H1 (cell line): ENCODE data around the gene KIAA0930.

Experiments
- BRCA1 ChIP-seq: IDR thresholded peaks from 2 replicates; pipeline ENCODE4 v1.6.1; 2012; ENCODE audit warnings: low read depth, low read length, improper control_type of control experiment
- CBX5 ChIP-seq: fragments of 300-800, 300-1000 bp; sonication (generic); IDR thresholded peaks from 2 replicates; pipeline ENCODE4 v1.7.1; 2016; ENCODE audit warnings: antibody characterized with exemption, low read length, low read depth
- EGR1 ChIP-seq: IDR thresholded peaks from 2 replicates; pipeline ENCODE4 v1.6.1; 2011; ENCODE audit warnings: low read depth, low read length, borderline replicate concordance
- POLR2A ChIP-seq, 2 experiments: IDR thresholded peaks; 1 replicate in 1 of 2; 2 replicates in 1 of 2; pipeline ENCODE4 v1.6.1; 2011; ENCODE audit warnings: low read depth in 2 of 2, low read length in 2 of 2, mild to moderate bottlenecking in 2 of 2; ENCODE audit errors: control extremely low read depth in 1 of 2
- POLR2AphosphoS5 ChIP-seq: IDR thresholded peaks from 2 replicates; pipeline ENCODE4 v1.6.1; 2011; ENCODE audit warnings: low read depth, low read length
- SIX5 ChIP-seq: IDR thresholded peaks from 2 replicates; pipeline ENCODE4 v1.6.1; 2011; ENCODE audit warnings: mild to moderate bottlenecking, low read depth, low read length
- TBP ChIP-seq: IDR thresholded peaks from 2 replicates; pipeline ENCODE4 v1.6.1; 2011; ENCODE audit warnings: low read depth, low read length, improper control_type of control experiment
- ZNF274 ChIP-seq: IDR thresholded peaks from 2 replicates; pipeline ENCODE4 v1.7.0; 2012; ENCODE audit warnings: low read length, borderline replicate concordance; ENCODE audit errors: extremely low read depth
- TF ChIP-seq, protein P1 (sequence below), 3 experiments: IDR thresholded peaks; 1 replicate in 2 of 3; 2 replicates in 1 of 3; pipeline versions ENCODE4 v1.5.1 to v1.6.1; 2011; ENCODE audit warnings: low read length in 3 of 3, mild to moderate bottlenecking in 3 of 3, inconsistent platforms in 2 of 3, low read depth in 1 of 3, moderate library complexity in 1 of 3; ENCODE audit not compliant: insufficient read depth in 1 of 3; ENCODE audit errors: control extremely low read depth in 1 of 3

DNA sequence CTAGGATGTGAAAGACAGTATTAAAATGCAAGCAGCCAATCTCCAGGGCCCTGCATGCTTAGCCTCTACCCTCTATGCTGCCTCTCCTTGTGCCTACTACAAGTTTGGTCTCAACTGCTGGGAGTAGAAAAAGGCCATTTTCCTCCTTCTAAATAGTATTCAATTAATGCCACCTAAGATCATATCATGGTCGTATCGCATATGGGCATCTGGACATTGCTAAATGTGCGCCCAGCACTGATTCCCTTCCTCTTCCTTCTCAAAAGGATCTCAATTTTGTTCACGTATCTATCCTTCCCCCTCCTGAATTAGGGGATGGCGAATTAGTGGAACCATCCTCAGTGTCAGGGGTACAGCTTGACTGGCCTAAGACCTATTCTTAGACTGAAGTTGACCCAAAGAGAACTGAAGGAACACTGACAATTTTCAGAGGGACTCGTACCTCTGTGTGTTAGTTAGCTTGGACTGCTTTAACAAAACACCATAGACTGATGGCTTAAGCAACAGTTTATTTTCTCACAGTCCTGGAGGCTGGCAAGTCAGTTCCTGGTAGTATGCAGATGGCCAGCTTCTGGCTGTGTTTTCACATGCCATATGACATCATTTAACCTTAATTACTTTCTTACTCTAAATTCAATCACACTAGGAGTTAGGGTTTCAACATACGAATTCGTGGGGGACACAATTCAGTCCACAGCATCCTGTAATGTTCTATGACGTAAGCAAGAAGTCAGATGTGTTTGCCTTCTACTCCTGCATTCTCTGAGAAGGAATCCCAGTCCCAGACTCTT is 85.4 kb downstream of the KIAA0930 start:
- TF ChIP-seq EGR1 (no peak), BRCA1 (no peak), POLR2AphosphoS5 (no peak), SIX5 (no peak), POLR2A (IDR thresholded peaks at IDR 0.05; ENCODE audit: control extremely low read depth in 1 of 2, low read depth in 2 of 2, low read length in 2 of 2) (no peak), CBX5 (no peak), ZNF274 (no peak), TBP (no peak)
- TF ChIP-seq, protein P1, sequence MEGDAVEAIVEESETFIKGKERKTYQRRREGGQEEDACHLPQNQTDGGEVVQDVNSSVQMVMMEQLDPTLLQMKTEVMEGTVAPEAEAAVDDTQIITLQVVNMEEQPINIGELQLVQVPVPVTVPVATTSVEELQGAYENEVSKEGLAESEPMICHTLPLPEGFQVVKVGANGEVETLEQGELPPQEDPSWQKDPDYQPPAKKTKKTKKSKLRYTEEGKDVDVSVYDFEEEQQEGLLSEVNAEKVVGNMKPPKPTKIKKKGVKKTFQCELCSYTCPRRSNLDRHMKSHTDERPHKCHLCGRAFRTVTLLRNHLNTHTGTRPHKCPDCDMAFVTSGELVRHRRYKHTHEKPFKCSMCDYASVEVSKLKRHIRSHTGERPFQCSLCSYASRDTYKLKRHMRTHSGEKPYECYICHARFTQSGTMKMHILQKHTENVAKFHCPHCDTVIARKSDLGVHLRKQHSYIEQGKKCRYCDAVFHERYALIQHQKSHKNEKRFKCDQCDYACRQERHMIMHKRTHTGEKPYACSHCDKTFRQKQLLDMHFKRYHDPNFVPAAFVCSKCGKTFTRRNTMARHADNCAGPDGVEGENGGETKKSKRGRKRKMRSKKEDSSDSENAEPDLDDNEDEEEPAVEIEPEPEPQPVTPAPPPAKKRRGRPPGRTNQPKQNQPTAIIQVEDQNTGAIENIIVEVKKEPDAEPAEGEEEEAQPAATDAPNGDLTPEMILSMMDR (IDR thresholded peaks at IDR 0.05; ENCODE audit: control extremely low read depth in 1 of 3, insufficient read depth in 1 of 3, low read depth in 1 of 3, low read length in 3 of 3): no peak
